Measurements from ENCODE around the gene SMARCAL1. TPM values are rescaled to one million over a fixed set of nuclear protein-coding genes. Genes with fewer than 3 reads are reported as not detected.
A peak's percentile ranks its signal among the peaks of the same experiment; 100 is the strongest.

SMARCAL1 gene
- total and polyA plus RNA-seq, 9 of the 15 experiments (the other 6 are each of a cell fraction or from before 2014, with no cell fraction given) = 8.2 to 27.9 (median 12.4) TPM

DNA sequence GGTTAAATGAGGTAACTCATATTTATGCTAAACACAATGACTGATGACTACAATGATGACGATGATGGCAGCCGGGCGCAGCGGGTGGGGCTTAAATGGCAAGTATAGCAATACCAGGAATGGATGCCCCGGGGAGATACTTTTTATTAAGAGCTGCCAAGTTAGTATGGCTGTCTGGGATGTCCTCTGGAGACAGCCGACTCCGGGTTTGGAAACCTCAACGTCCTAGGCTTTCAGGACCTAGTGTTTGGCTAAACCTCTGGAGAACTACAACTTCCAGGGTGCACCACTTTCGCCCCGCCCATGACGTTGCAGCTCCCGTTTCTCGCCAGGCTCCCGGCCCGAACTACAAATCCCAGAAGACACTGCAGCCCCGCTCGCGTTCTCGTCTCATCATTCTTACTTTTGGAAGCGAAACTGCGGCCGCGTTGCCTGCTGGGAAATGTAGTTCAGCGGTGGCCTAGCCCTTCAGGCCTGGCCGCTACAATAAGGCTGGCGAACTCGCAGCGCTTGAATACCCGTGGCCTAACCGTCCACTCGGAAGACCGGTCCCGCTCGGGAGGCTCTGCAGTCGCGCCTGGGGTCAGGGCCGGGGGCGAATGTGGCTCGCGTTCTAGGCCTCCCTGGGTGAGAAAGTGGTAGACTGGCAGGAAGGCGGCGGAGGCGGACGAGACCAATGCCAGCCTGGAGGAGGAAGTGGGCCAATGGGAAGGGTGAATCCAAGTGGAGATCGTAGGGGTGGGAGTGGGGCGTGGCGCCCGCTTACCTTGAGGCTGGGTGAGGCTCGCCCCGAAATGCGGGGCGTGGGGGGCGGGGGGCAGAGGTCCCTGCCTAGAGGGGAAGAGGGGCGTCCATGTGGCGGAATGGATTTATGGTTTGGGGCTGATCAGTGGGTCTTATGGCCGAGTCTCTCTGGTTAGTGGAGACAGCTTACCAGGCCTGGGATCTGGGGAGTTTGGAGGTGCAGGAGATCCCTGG is at the start of gene SMARCAL1 (continued):
- TF ChIP-seq, protein P1, sequence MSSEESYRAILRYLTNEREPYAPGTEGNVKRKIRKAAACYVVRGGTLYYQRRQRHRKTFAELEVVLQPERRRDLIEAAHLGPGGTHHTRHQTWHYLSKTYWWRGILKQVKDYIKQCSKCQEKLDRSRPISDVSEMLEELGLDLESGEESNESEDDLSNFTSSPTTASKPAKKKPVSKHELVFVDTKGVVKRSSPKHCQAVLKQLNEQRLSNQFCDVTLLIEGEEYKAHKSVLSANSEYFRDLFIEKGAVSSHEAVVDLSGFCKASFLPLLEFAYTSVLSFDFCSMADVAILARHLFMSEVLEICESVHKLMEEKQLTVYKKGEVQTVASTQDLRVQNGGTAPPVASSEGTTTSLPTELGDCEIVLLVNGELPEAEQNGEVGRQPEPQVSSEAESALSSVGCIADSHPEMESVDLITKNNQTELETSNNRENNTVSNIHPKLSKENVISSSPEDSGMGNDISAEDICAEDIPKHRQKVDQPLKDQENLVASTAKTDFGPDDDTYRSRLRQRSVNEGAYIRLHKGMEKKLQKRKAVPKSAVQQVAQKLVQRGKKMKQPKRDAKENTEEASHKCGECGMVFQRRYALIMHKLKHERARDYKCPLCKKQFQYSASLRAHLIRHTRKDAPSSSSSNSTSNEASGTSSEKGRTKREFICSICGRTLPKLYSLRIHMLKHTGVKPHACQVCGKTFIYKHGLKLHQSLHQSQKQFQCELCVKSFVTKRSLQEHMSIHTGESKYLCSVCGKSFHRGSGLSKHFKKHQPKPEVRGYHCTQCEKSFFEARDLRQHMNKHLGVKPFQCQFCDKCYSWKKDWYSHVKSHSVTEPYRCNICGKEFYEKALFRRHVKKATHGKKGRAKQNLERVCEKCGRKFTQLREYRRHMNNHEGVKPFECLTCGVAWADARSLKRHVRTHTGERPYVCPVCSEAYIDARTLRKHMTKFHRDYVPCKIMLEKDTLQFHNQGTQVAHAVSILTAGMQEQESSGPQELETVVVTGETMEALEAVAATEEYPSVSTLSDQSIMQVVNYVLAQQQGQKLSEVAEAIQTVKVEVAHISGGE (CRISPR knock-in tag; IDR thresholded peaks at IDR 0.05) = peak in 1 of 3 experiments; percentile 61; a peak in 1 of 6 replicates
- TF ChIP-seq JUNB (CRISPR knock-in tag; conservative IDR thresholded peaks at IDR 0.05) = no peak
- TF ChIP-seq DPF2 (IDR thresholded peaks at IDR 0.05) = 0 out of 2 replicates have a peak, but pooled peaks have one; percentile 29
- peak; percentile 89 for TF ChIP-seq CREB1 (IDR thresholded peaks at IDR 0.05)
- TF ChIP-seq CREB1 (CRISPR knock-in tag; IDR thresholded peaks at IDR 0.05) = peak; percentile 90
- TF ChIP-seq, protein P2, sequence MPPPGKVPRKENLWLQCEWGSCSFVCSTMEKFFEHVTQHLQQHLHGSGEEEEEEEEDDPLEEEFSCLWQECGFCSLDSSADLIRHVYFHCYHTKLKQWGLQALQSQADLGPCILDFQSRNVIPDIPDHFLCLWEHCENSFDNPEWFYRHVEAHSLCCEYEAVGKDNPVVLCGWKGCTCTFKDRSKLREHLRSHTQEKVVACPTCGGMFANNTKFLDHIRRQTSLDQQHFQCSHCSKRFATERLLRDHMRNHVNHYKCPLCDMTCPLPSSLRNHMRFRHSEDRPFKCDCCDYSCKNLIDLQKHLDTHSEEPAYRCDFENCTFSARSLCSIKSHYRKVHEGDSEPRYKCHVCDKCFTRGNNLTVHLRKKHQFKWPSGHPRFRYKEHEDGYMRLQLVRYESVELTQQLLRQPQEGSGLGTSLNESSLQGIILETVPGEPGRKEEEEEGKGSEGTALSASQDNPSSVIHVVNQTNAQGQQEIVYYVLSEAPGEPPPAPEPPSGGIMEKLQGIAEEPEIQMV (tag; conservative IDR thresholded peaks at IDR 0.05; ENCODE audit: low read depth) = no peak
- peak; percentile 99 for TF ChIP-seq ZNF143 (CRISPR knock-in tag; IDR thresholded peaks at IDR 0.05)
- TF ChIP-seq PRMT5 (CRISPR knock-in tag; IDR thresholded peaks at IDR 0.05) = no peak
- TF ChIP-seq ZNF384 (IDR thresholded peaks at IDR 0.05; ENCODE audit: low read depth, low read length) = no peak
- TF ChIP-seq, protein P3, sequence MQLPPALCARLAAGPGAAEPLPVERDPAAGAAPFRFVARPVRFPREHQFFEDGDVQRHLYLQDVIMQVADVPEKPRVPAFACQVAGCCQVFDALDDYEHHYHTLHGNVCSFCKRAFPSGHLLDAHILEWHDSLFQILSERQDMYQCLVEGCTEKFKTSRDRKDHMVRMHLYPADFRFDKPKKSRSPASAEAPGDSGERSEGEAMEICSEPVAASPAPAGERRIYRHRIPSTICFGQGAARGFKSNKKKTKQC (CRISPR knock-in tag; IDR thresholded peaks at IDR 0.05) = peak; percentile 51; the same call in 1 of the 2 replicates
- TF ChIP-seq ZNF133 (CRISPR knock-in tag; IDR thresholded peaks at IDR 0.05) = no peak
- TF ChIP-seq NONO (IDR thresholded peaks at IDR 0.05; ENCODE audit: low read depth in 2 of 2, low read length in 1 of 2) = peak in 1 of 2 experiments; percentile 95; a peak in 2 of 4 replicates
- no peak for TF ChIP-seq BRD4 (IDR thresholded peaks at IDR 0.05)
- 0 out of 2 replicates have a peak, but pooled peaks have one; percentile 12 for TF ChIP-seq MAFF (IDR thresholded peaks at IDR 0.05; ENCODE audit: low read length)
- TF ChIP-seq PTTG1 (tag; IDR thresholded peaks at IDR 0.05; ENCODE audit: low read depth) = no peak
- TF ChIP-seq ETS2 (tag; IDR thresholded peaks at IDR 0.05; ENCODE audit: borderline replicate concordance, poor library complexity, severe bottlenecking) = no peak
- TF ChIP-seq SAFB2 (IDR thresholded peaks at IDR 0.05; ENCODE audit: borderline replicate concordance, low read depth, low read length, severe bottlenecking) = no peak
- no peak for TF ChIP-seq MECOM (CRISPR knock-in tag; IDR thresholded peaks at IDR 0.05)
- TF ChIP-seq FOXM1 (IDR thresholded peaks at IDR 0.05; ENCODE audit: low read depth) = no peak
- no peak for TF ChIP-seq FOXM1 (CRISPR knock-in tag; IDR thresholded peaks at IDR 0.05; ENCODE audit: low read depth)

All from K562 (cell line).